ENCODE data around the gene USP12. TPM values are rescaled to one million over a fixed set of nuclear protein-coding genes. Genes with fewer than 3 reads are reported as not detected.

USP12 gene
- total RNA-seq, 5 donors from 2014 or later (not counting 1 experiment from before 2014, with no cell fraction given) = 20.9 to 43.6 (median 21.8) TPM

DNA sequence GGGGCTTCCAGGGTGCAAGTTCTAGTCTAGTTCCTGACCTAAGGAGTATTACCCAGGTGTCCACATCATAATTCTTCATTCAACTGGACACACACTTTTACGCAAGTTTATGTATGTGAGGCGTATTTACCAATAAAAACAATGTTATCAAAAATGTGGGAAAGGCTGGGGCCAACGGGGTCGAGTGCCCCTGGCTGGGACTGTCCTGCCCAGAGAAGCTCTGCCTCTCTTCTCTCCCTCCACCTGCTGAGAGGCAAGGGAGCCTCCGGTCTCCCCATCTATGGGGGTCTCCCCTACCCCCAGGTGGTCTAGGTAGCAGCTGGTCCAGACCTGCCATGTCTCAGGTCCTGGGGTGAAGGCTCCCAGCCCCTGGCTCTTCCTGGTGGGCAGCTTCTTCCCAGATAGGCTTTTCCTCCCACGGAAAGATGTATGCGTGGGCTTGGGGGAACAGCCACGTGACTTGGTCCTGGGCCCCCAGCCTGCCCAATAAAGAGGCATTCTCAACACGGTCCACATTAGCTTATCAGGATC, 132.4 kb downstream of the USP12 start:
- Histone ChIP-seq H3K4me1 (ENCODE audit: control insufficient read depth in 1 of 2, extremely low read depth in 1 of 2, insufficient read depth in 2 of 2, low read length in 2 of 2) (peaks cover 0 to 3% of the 10 kb centered on the region in 2 experiments), H3K36me3 (ENCODE audit: control insufficient read depth in 2 of 2, extremely low read depth in 1 of 2, insufficient read depth in 1 of 2, low read length in 1 of 2) (no peaks in the 10 kb centered on the region), H3K9me3 (no peaks in the 10 kb centered on the region), H3K27ac (ENCODE audit: low read length) (no peak overlapping the region), H3K27me3 (replicated peaks in 1 of 2; ENCODE audit: control insufficient read depth in 2 of 2, extremely low read depth in 1 of 2, insufficient read depth in 2 of 2, low read length in 1 of 2) (peaks cover 0 to 28% of the 10 kb centered on the region in 2 experiments), H3K4me3 (ENCODE audit: control insufficient read depth in 1 of 2, extremely low read depth in 1 of 2, low read length in 1 of 2) (no peak overlapping the region)
- 82% methylated on average over 4 of the region's 9 CpGs for WGBS (ENCODE audit: insufficient coverage)
- Mint-ChIP-seq H3K27me3 (peaks cover 30 to 31% of the 10 kb centered on the region in 2 donors), H3K27ac (no peak overlapping the region), H3K4me3 (no peak overlapping the region), H3K36me3 (no peaks in the 10 kb centered on the region), H3K9me3 (no peaks in the 10 kb centered on the region), H3K4me1 (peaks cover 4 to 12% (median 7%) of the 10 kb centered on the region in 3 donors)
- ATAC-seq (replicated peaks in 1 of 4) = no peak
- POLR2A ChIA-PET = interaction anchor here in 1 of 2 donors (0.5 kb wide), 1 partner anchor 29 kb away, joined by 5 read pairs; no protein-coding TSS in a partner anchor
- no peak for DNase-seq
- CTCF ChIA-PET = interaction anchor here in 1 of 2 donors (0.6 kb wide), 1 partner anchor 34 kb away, joined by 5 read pairs; no protein-coding TSS in a partner anchor

DNA sequence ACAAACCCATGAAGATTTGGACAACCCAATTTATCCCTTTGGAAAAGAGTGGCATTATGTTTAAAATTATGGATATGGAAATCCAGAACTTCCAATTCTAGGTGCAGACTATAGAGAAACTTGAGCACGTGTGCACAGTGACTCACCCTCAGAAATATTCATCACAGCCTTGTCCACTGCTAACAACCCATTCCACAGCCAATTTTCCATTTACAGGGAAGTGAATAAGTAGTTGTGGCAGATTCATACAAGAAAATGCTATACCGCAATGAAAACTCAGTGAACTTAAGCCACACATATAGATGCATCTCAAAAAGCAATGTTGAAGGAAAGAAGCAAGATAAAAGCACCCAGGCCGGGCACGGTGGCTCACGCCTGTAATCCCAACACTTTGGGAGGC, 133.3 kb downstream of the USP12 start:
- no peak for DNase-seq
- peaks cover 0 to 25% of the 10 kb centered on the region in 2 experiments for H3K27me3 ChIP-seq (replicated peaks in 1 of 2; ENCODE audit: control insufficient read depth in 2 of 2, extremely low read depth in 1 of 2, insufficient read depth in 2 of 2, low read length in 1 of 2)
- no peak for ATAC-seq (replicated peaks in 1 of 4)
- no peaks in the 10 kb centered on the region for H3K36me3 ChIP-seq (ENCODE audit: control insufficient read depth in 2 of 2, extremely low read depth in 1 of 2, insufficient read depth in 1 of 2, low read length in 1 of 2)
- POLR2A ChIA-PET = no interaction called here
- Mint-ChIP-seq H3K9me3 (no peaks in the 10 kb centered on the region), H3K27ac (no peak overlapping the region), H3K4me1 (peaks cover 4 to 12% (median 7%) of the 10 kb centered on the region in 3 donors), H3K27me3 (peaks cover 25 to 34% of the 10 kb centered on the region in 2 donors), H3K36me3 (no peaks in the 10 kb centered on the region), H3K4me3 (no peak overlapping the region)
- WGBS (ENCODE audit: insufficient coverage) = no CpG with 5 or more reads among the region's 5 CpGs
- H3K27ac ChIP-seq (ENCODE audit: low read length) = no peak overlapping the region
- no peak overlapping the region for H3K4me3 ChIP-seq (ENCODE audit: control insufficient read depth in 1 of 2, extremely low read depth in 1 of 2, low read length in 1 of 2)
- CTCF ChIA-PET = no interaction called here
- H3K4me1 ChIP-seq (ENCODE audit: control insufficient read depth in 1 of 2, extremely low read depth in 1 of 2, insufficient read depth in 2 of 2, low read length in 2 of 2) = no peaks in the 10 kb centered on the region
- H3K9me3 ChIP-seq = no peaks in the 10 kb centered on the region

DNA sequence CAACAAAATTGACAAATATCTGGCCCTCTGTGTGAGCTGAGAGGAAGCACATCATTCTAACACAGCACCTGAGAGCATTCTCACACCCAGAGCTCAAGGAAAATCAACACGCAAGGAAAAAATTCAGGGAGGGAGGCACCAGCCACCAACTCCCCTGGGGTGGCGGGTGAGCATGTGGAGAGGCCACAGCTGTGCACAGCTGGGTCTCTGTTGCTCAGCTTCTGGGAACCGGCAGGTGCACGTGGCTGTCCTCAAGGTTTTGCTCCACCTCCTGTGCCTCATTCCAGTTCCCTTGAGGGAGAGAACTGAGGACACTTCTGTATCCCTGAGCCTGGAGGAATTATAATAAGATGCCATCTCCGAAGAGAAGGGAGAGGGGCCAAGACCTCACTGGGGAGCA, 134.0 kb downstream of the USP12 start:
- peaks cover 18 to 34% of the 10 kb centered on the region in 2 donors for H3K27me3 Mint-ChIP-seq
- no peaks in the 10 kb centered on the region for H3K36me3 Mint-ChIP-seq
- POLR2A ChIA-PET = no interaction called here
- Histone ChIP-seq H3K27ac (ENCODE audit: low read length) (no peak overlapping the region), H3K27me3 (replicated peaks in 1 of 2; ENCODE audit: control insufficient read depth in 2 of 2, extremely low read depth in 1 of 2, insufficient read depth in 2 of 2, low read length in 1 of 2) (peaks cover 0 to 25% of the 10 kb centered on the region in 2 experiments), H3K9me3 (no peaks in the 10 kb centered on the region), H3K4me1 (ENCODE audit: control insufficient read depth in 1 of 2, extremely low read depth in 1 of 2, insufficient read depth in 2 of 2, low read length in 2 of 2) (no peaks in the 10 kb centered on the region), H3K36me3 (ENCODE audit: control insufficient read depth in 2 of 2, extremely low read depth in 1 of 2, insufficient read depth in 1 of 2, low read length in 1 of 2) (no peaks in the 10 kb centered on the region), H3K4me3 (ENCODE audit: control insufficient read depth in 1 of 2, extremely low read depth in 1 of 2, low read length in 1 of 2) (no peak overlapping the region)
- ATAC-seq (replicated peaks in 1 of 4) = no peak
- no peaks in the 10 kb centered on the region for H3K9me3 Mint-ChIP-seq
- 83% methylated on average over 4 of the region's 5 CpGs for WGBS (ENCODE audit: insufficient coverage)
- H3K27ac Mint-ChIP-seq = no peak overlapping the region
- no peak overlapping the region for H3K4me3 Mint-ChIP-seq
- DNase-seq = no peak
- H3K4me1 Mint-ChIP-seq = peaks cover 4 to 12% (median 7%) of the 10 kb centered on the region in 3 donors
- CTCF ChIA-PET = interaction anchor here in 1 of 2 donors (0.6 kb wide), 1 partner anchor 301 kb away, joined by 3 read pairs; no protein-coding TSS in a partner anchor

DNA sequence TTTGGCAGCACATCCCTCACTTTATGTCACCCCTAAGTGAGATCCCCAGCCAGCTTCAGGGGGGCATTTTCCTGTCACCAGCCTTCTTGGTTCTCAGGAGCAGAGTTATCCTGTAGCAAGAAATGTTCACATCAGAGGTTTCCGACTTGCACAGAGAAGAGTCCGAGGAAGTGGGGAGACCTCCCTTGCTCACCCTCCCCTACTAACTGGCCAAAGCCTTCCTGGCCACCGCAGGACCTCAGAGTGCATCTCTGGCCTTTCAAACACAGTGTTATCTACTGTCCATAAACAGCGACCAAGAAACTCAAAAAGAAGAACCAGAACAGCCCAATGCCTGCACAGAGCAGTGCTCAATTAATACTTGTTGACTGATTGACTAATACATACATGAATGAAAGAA, 134.4 kb downstream of the USP12 start:
- Mint-ChIP-seq H3K4me1 (peaks cover 4 to 12% (median 7%) of the 10 kb centered on the region in 3 donors), H3K4me3 (no peak overlapping the region), H3K9me3 (no peaks in the 10 kb centered on the region), H3K27ac (no peak overlapping the region), H3K27me3 (peaks cover 18 to 34% of the 10 kb centered on the region in 2 donors), H3K36me3 (no peaks in the 10 kb centered on the region)
- Histone ChIP-seq H3K27me3 (replicated peaks in 1 of 2; ENCODE audit: control insufficient read depth in 2 of 2, extremely low read depth in 1 of 2, insufficient read depth in 2 of 2, low read length in 1 of 2) (peaks cover 0 to 25% of the 10 kb centered on the region in 2 experiments), H3K27ac (ENCODE audit: low read length) (no peak overlapping the region), H3K36me3 (ENCODE audit: control insufficient read depth in 2 of 2, extremely low read depth in 1 of 2, insufficient read depth in 1 of 2, low read length in 1 of 2) (no peaks in the 10 kb centered on the region), H3K4me1 (ENCODE audit: control insufficient read depth in 1 of 2, extremely low read depth in 1 of 2, insufficient read depth in 2 of 2, low read length in 2 of 2) (no peaks in the 10 kb centered on the region), H3K9me3 (no peaks in the 10 kb centered on the region), H3K4me3 (ENCODE audit: control insufficient read depth in 1 of 2, extremely low read depth in 1 of 2, low read length in 1 of 2) (no peak overlapping the region)
- CTCF ChIA-PET = interaction anchor here in 1 of 2 donors (0.6 kb wide), 1 partner anchor 302 kb away, joined by 3 read pairs; no protein-coding TSS in a partner anchor
- no peak for ATAC-seq (replicated peaks in 1 of 4)
- DNase-seq = no peak
- 80% methylated on average over 1 of the region's 4 CpGs for WGBS (ENCODE audit: insufficient coverage)
- POLR2A ChIA-PET = no interaction called here

DNA sequence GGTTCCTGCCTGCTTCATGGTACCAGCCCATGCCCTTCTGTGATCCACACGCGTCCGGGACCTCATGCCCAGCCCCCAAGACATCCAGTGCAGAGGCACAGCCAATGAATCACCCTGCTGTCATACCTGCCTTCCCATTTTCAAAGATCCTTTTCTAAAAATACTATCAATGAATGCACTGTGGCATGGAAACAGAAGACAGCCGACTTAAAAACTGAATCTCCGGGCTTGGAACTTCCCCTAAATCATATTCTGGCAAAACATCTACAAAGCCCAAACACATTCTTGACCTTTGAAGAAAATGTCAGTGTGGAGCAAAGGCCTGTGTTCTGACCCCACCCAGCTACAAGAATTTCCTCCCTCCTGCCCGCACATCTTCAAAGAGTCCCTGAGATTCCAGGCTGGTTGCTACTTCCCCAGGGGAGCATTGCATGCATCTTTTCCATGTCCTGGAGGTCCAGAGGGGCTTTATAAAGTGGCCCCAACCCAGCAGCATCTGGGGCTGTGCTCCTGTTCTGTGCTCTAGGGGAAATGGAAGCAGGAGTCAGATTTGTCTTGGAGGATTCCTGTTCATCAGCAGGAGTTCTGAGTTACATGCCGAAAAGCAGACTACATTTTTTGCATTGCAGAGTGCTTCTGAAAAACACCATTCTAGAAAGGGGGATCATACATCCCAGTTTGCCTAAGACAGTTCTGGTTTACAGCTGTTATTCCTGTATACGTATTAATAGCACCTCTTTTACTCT, 135.2 kb downstream of the USP12 start:
- H3K27me3 Mint-ChIP-seq = peaks cover 18 to 34% of the 10 kb centered on the region in 2 donors

DNA sequence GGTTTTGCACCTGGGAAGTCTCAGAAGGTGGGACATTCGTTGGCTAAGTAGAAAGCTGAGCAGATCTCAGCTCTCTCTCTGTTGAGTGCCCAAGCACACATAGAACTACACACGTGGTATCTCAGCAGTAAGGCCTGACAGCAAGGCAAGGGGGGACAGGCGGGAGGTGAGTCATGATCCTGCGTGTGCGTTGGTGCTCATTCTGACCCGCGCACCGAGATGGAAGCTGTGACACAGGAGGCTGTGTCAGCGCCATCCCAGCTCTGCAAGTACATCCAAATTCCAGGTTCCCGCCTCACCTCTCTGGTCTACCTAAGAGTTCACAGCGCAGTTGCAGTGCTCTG, 135.7 kb downstream of the USP12 start:
- Histone ChIP-seq H3K4me1 (ENCODE audit: control insufficient read depth in 1 of 2, extremely low read depth in 1 of 2, insufficient read depth in 2 of 2, low read length in 2 of 2) (no peaks in the 10 kb centered on the region), H3K9me3 (no peaks in the 10 kb centered on the region), H3K4me3 (ENCODE audit: control insufficient read depth in 1 of 2, extremely low read depth in 1 of 2, low read length in 1 of 2) (no peak overlapping the region), H3K27ac (ENCODE audit: low read length) (no peak overlapping the region), H3K36me3 (ENCODE audit: control insufficient read depth in 2 of 2, extremely low read depth in 1 of 2, insufficient read depth in 1 of 2, low read length in 1 of 2) (no peaks in the 10 kb centered on the region), H3K27me3 (replicated peaks in 1 of 2; ENCODE audit: control insufficient read depth in 2 of 2, extremely low read depth in 1 of 2, insufficient read depth in 2 of 2, low read length in 1 of 2) (peaks cover 0 to 25% of the 10 kb centered on the region in 2 experiments)
- no peaks in the 10 kb centered on the region for H3K9me3 Mint-ChIP-seq
- ChIA-PET CTCF (no interaction called here), POLR2A (no interaction called here)
- H3K4me3 Mint-ChIP-seq = no peak overlapping the region
- DNase-seq = no peak
- 89% methylated on average over 11 of the region's 11 CpGs for WGBS (ENCODE audit: insufficient coverage)
- H3K36me3 Mint-ChIP-seq = no peaks in the 10 kb centered on the region
- peaks cover 17 to 30% of the 10 kb centered on the region in 2 donors for H3K27me3 Mint-ChIP-seq
- no peak overlapping the region for H3K27ac Mint-ChIP-seq
- no peak for ATAC-seq (replicated peaks in 1 of 4)
- H3K4me1 Mint-ChIP-seq = peaks cover 4 to 12% (median 7%) of the 10 kb centered on the region in 3 donors

More for the DNA sequence above, 135.2 kb downstream of the USP12 start:
- WGBS (ENCODE audit: insufficient coverage) = 90% methylated on average over 7 of the region's 8 CpGs
- H3K27me3 ChIP-seq (replicated peaks in 1 of 2; ENCODE audit: control insufficient read depth in 2 of 2, extremely low read depth in 1 of 2, insufficient read depth in 2 of 2, low read length in 1 of 2) = peaks cover 0 to 25% of the 10 kb centered on the region in 2 experiments
- Mint-ChIP-seq H3K27ac (no peak overlapping the region), H3K36me3 (no peaks in the 10 kb centered on the region), H3K4me3 (no peak overlapping the region), H3K9me3 (no peaks in the 10 kb centered on the region), H3K4me1 (peaks cover 4 to 12% (median 7%) of the 10 kb centered on the region in 3 donors)
- ChIA-PET POLR2A (no interaction called here), CTCF (no interaction called here)
- H3K36me3 ChIP-seq (ENCODE audit: control insufficient read depth in 2 of 2, extremely low read depth in 1 of 2, insufficient read depth in 1 of 2, low read length in 1 of 2) = no peaks in the 10 kb centered on the region
- H3K9me3 ChIP-seq = no peaks in the 10 kb centered on the region
- no peak overlapping the region for H3K27ac ChIP-seq (ENCODE audit: low read length)
- ATAC-seq (replicated peaks in 1 of 4) = no peak
- no peak overlapping the region for H3K4me3 ChIP-seq (ENCODE audit: control insufficient read depth in 1 of 2, extremely low read depth in 1 of 2, low read length in 1 of 2)
- no peaks in the 10 kb centered on the region for H3K4me1 ChIP-seq (ENCODE audit: control insufficient read depth in 1 of 2, extremely low read depth in 1 of 2, insufficient read depth in 2 of 2, low read length in 2 of 2)
- DNase-seq = no peak
